ENCODE data around the gene ETNK2. TPM values are rescaled to one million over a fixed set of nuclear protein-coding genes. Genes with fewer than 3 reads are reported as not detected.

Gene ETNK2
- total RNA-seq, 6 donors from 2014 or later = 3.2 to 8.9 (median 6.0) TPM; not detected in 1

- WGBS, 2 donors = 85 to 95% methylated on average over 2 of the region's 2 CpGs
- H3K4me1 ChIP-seq = peaks cover 0 to 12% (median 3%) of the 10 kb centered on the region in 4 donors
- H3K4me3 ChIP-seq = no peak overlapping the region
- no peaks in the 10 kb centered on the region for H3K9me3 ChIP-seq
- DNase-seq (no peak), ATAC-seq (ENCODE audit: low FRiP score in 2 of 2) (no peak)
- H3K27ac ChIP-seq = no peak overlapping the region
- no peaks in the 10 kb centered on the region for H3K36me3 ChIP-seq
- TF ChIP-seq EP300 (IDR thresholded peaks at IDR 0.05) = no peak
- no peak for TF ChIP-seq POLR2A (IDR thresholded peaks at IDR 0.05)
- TF ChIP-seq POLR2AphosphoS5 (IDR thresholded peaks at IDR 0.05) = no peak
- TF ChIP-seq CTCF (IDR thresholded peaks at IDR 0.05) = no peak
- H3K27me3 ChIP-seq = peaks cover 0 to 6% (median under 1%) of the 10 kb centered on the region in 4 donors
Observed at GRCh38 chr1:204192046-204192445, 40.2 kb upstream of the ETNK2 start.

GRCh38 chr1:204191456-204191855, 39.6 kb upstream of the ETNK2 start:
- Histone ChIP-seq H3K27me3 (peaks cover 0 to 6% (median 2%) of the 10 kb centered on the region in 4 donors), H3K36me3 (no peaks in the 10 kb centered on the region), H3K9me3 (no peaks in the 10 kb centered on the region), H3K27ac (no peak overlapping the region), H3K4me3 (no peak overlapping the region), H3K4me1 (peaks cover 0 to 12% (median 3%) of the 10 kb centered on the region in 4 donors)
- no peak for ATAC-seq (ENCODE audit: low FRiP score in 2 of 2)
- DNase-seq = peak in 1 of 2 donors; percentile 10
- 86 to 92% methylated on average over 4 to 7 of the region's 7 CpGs for WGBS, 2 donors
- no peak for TF ChIP-seq CTCF (IDR thresholded peaks at IDR 0.05)
- no peak for TF ChIP-seq POLR2A (IDR thresholded peaks at IDR 0.05)
- TF ChIP-seq EP300 (IDR thresholded peaks at IDR 0.05) = no peak
- TF ChIP-seq POLR2AphosphoS5 (IDR thresholded peaks at IDR 0.05) = no peak

- Histone ChIP-seq H3K4me1 (peaks cover 0 to 12% (median 3%) of the 10 kb centered on the region in 4 donors), H3K27ac (no peak overlapping the region), H3K9me3 (no peaks in the 10 kb centered on the region), H3K4me3 (peak overlapping the region in 3 of 4 donors; percentile 19 to 33 (median 32)), H3K27me3 (peaks cover 0 to 6% (median 2%) of the 10 kb centered on the region in 4 donors), H3K36me3 (no peaks in the 10 kb centered on the region)
- peak; percentile 27 to 85 for DNase-seq
- WGBS, 2 donors = 12 to 29% methylated on average over 20 to 44 of the region's 44 CpGs
- TF ChIP-seq CTCF (IDR thresholded peaks at IDR 0.05) = no peak
- peak in 1 of 2 donors; percentile 81 for ATAC-seq (ENCODE audit: low FRiP score in 2 of 2)
Observed at GRCh38 chr1:204190212-204191211, 38.7 kb upstream of the ETNK2 start.

GRCh38 chr1:204188959-204189639, 37.3 kb upstream of the ETNK2 start:
- H3K27me3 ChIP-seq = peaks cover 0 to 6% (median 2%) of the 10 kb centered on the region in 4 donors
- H3K4me1 ChIP-seq = peaks cover 0 to 12% (median 3%) of the 10 kb centered on the region in 4 donors
- no peaks in the 10 kb centered on the region for H3K36me3 ChIP-seq
- DNase-seq (no peak), ATAC-seq (ENCODE audit: low FRiP score in 2 of 2) (no peak)
- TF ChIP-seq CTCF (IDR thresholded peaks at IDR 0.05) (no peak), POLR2A (IDR thresholded peaks at IDR 0.05) (no peak), EP300 (IDR thresholded peaks at IDR 0.05) (no peak), POLR2AphosphoS5 (IDR thresholded peaks at IDR 0.05) (no peak)
- no peaks in the 10 kb centered on the region for H3K9me3 ChIP-seq
- no peak overlapping the region for H3K4me3 ChIP-seq
- no peak overlapping the region for H3K27ac ChIP-seq
- WGBS, 2 donors = 74 to 78% methylated on average over 11 of the region's 11 CpGs

Data from upper lobe of left lung (tissue), 6 donors.